ENCODE measurements around the gene SPI1.

GRCh38 chr11:47425611-47426010, 47.3 kb upstream of the SPI1 start:
- TF ChIP-seq POLR2AphosphoS5 (IDR thresholded peaks at IDR 0.05; ENCODE audit: low read depth, low read length) (no peak), SIN3A (IDR thresholded peaks at IDR 0.05; ENCODE audit: borderline replicate concordance, insufficient read depth, low read length) (no peak), TAF1 (IDR thresholded peaks at IDR 0.05; ENCODE audit: borderline replicate concordance, insufficient read depth, low read length) (no peak), FOXP2 (optimal IDR thresholded peaks at IDR 0.05; ENCODE audit: borderline replicate concordance, extremely low read depth, extremely low read length, insufficient read depth) (no peak)
- TF ChIP-seq, protein P1, sequence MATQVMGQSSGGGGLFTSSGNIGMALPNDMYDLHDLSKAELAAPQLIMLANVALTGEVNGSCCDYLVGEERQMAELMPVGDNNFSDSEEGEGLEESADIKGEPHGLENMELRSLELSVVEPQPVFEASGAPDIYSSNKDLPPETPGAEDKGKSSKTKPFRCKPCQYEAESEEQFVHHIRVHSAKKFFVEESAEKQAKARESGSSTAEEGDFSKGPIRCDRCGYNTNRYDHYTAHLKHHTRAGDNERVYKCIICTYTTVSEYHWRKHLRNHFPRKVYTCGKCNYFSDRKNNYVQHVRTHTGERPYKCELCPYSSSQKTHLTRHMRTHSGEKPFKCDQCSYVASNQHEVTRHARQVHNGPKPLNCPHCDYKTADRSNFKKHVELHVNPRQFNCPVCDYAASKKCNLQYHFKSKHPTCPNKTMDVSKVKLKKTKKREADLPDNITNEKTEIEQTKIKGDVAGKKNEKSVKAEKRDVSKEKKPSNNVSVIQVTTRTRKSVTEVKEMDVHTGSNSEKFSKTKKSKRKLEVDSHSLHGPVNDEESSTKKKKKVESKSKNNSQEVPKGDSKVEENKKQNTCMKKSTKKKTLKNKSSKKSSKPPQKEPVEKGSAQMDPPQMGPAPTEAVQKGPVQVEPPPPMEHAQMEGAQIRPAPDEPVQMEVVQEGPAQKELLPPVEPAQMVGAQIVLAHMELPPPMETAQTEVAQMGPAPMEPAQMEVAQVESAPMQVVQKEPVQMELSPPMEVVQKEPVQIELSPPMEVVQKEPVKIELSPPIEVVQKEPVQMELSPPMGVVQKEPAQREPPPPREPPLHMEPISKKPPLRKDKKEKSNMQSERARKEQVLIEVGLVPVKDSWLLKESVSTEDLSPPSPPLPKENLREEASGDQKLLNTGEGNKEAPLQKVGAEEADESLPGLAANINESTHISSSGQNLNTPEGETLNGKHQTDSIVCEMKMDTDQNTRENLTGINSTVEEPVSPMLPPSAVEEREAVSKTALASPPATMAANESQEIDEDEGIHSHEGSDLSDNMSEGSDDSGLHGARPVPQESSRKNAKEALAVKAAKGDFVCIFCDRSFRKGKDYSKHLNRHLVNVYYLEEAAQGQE (IDR thresholded peaks at IDR 0.05; ENCODE audit: insufficient read depth in 1 of 2, low read depth in 2 of 2, low read length in 2 of 2): no peak
